GM19023 (cell line): ENCODE results near the gene FARP1.

ENCODE experiments used
- ATAC-seq: cut with Tn5 transposase; IDR thresholded peaks from one replicate; pipeline ENCODE4 v1.9.1; 2021; ENCODE audit warnings: mild to moderate bottlenecking, moderate library complexity; ENCODE audit not compliant: unreplicated experiment

FARP1 gene

DNA sequence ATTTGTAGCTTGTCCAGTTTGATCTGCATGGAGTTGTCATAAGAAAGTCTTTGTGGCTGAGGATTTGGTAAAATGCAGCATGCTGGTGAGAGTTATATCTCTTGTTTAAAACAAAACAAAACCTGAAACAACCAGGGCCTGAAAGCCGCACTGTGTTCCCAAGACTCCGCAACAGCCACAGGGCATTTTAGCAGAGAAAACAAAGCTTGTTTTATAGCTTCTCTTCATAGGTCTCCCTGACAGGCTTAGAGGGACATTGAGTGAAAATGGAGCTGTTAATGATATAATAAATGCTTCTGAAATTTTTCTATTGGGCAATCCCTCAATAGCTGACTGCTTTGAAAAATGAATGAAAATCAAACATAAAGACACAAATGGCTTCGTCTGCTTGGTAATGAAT is 182.8 kb downstream of the FARP1 start:
- no peak for ATAC-seq

DNA sequence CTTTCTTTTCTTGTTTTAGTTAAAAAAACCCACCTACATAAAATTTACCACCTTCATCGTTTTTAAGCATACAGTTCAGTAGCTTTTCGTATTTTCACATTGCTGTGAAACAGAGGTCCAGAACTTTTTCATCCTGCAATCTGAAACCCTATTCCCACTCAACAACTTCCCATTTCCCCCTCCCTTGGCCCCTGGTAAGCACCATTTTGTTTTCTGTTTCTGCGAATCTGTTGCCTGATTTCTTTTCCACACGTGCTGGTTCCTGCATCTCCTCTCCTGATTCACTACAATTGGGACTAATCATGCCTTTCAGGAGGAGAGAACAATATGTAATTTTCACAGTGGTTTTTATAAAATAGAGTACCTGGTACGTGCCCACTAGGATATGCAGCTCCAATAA is 183.4 kb downstream of the FARP1 start:
- no peak for ATAC-seq

DNA sequence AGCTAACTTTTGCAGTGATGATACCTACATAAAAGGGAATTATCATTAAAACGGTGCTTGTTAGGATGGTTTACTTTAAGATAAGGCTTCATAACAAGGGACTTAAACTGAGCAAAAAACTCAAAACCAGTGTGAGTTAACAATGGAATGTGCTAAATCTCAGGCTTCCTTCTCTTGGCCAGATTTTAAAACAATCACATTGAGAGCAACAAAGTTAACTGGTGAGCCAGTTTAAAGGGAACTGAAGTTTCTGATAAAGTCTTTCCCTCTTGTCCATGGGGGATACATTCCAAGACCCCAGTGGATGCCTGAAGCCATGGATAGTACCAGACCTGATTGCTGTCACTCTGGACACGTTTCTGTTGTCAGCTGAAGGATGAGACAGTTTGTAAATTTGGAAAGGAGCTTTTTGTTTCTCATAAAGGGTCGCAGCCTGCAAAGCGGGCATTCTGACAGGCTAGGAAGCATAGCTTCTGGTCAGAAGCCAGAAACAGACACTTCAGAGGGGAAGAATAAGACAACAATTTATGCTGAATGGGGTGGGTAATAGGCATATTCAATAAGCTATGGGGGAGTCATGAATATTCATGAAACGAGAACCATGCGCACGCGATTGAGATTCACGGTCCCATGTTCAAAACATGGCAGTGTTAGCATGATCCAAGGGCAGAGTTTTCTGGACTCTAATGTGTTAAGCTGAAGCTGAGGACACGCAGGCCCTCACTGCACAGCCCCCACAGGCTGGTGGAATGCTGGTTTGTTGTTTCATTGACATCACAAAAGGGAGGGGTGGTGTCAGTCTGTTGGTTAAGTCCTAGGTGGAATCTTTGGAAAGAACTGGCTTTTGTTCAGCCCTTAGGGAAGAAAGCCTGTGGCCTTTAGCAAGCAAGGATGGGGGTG is 184.7 kb downstream of the FARP1 start:
- ATAC-seq: no peak

- ATAC-seq: no peak
These were observed 185.6 kb downstream of the FARP1 start for GRCh38 chr13:98328511-98328910.

DNA sequence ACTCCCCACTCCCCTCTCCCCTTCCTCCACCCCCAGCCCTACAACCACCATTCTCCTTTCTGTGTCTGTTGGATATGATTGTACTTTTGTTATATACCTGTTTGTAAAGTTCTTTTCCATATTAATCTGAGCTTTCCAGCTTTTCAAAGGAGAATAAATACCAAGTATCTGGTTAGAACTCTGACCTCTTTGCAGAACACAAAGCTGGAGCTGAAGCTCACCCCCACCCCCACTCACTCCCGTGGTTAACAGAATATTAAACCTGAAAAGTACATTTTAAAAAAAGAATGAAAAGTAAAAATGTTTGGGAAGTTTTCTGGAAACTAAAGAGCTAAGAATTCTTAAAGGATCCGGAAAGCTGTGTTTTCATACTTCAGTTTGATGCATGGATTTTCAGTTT is 189.3 kb downstream of the FARP1 start:
- no peak for ATAC-seq

GRCh38 chr13:98332691-98333090 is 189.8 kb downstream of the FARP1 start:
- ATAC-seq: no peak

- no peak for ATAC-seq
These were observed 190.6 kb downstream of the FARP1 start for GRCh38 chr13:98333486-98333885.

DNA sequence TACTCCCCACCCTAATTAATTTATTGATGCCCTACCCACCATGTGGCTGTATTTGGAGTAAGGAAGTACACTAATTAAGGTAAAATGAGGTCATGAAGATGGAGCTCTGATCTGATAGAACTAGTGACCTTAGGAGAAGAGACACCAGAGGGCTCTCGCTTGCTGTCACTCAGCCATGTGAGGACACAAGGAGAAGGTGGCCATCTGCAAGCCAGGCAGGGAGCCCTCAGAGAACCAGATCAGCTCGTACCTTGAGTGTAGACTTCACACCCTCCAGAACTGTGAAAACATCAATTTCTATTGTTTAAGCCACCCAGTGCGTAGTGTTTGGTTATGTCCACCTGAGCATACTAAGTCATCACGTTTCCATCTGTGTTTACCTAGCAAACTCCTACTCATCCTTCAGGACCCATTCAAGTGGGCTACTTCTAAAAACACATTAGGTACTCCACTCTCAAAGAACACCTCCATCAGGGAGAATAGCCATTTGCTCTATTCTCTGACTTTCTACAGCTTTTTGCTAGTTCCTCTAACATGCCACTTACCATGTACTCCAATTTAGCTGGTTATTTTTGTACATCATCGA is 191.8 kb downstream of the FARP1 start:
- ATAC-seq: no peak

DNA sequence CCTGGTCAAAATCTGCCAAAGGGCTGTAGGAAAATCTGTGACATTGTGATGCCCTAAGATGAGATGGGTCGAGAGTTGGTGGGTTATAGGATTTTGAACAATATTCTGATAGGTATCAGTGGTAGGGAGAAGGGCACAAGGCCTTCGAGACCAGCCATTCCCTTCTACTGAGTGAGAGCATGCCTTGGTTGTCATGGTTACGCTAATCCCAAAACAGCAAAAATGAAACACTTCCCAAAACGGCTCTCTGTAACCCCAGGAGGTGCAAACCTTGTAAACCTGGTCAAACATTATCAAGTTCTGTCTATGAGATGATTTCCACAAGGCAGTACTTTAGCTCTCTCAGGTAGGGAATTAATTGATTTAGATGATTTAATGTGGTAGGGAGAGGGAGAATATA is 192.8 kb downstream of the FARP1 start:
- ATAC-seq: no peak

- no peak for ATAC-seq
These were observed 195.4 kb downstream of the FARP1 start for GRCh38 chr13:98338310-98338709.

GRCh38 chr13:98339684-98340425 is 197.0 kb downstream of the FARP1 start:
- no peak for ATAC-seq

DNA sequence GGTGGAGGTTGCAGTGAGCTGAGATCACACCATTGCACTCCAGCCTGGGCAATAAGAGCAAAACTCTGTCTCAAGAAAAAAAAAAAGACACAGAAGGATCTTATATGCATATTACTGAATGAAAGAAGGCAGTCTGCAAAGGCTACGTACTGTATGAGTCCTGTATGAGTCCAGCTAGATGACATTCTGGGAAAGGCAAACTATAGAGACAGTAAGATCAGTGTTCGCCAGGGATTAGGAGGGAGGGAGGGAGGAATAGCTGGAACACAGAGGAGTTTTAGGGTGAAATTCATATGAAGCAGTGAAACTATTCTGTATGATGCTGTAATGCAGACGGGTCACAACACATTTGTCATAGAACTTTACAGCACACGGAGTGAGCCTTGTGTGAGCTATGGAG is 200.1 kb downstream of the FARP1 start:
- ATAC-seq: no peak

DNA sequence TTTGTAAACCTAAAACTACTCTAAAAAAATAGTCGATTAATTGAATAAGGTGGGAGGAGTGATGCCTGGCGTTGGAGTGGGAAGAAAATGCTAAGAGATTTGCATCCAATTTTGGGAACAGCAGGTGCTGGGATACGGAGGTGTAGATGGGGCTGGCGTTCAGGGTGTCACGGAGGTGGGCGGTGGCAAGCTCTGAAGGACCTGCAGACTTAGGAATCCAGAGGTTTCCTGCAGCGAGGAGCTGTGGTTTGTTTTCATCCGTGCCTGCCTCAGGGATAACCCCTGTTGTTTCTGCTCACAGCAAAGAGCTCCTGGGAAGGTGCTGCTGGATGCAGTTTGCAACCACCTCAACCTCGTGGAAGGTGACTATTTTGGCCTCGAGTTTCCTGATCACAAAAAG is 200.6 kb downstream of the FARP1 start:
- no peak for ATAC-seq

- no peak for ATAC-seq
These were observed 201.5 kb downstream of the FARP1 start for GRCh38 chr13:98344392-98344791.

DNA sequence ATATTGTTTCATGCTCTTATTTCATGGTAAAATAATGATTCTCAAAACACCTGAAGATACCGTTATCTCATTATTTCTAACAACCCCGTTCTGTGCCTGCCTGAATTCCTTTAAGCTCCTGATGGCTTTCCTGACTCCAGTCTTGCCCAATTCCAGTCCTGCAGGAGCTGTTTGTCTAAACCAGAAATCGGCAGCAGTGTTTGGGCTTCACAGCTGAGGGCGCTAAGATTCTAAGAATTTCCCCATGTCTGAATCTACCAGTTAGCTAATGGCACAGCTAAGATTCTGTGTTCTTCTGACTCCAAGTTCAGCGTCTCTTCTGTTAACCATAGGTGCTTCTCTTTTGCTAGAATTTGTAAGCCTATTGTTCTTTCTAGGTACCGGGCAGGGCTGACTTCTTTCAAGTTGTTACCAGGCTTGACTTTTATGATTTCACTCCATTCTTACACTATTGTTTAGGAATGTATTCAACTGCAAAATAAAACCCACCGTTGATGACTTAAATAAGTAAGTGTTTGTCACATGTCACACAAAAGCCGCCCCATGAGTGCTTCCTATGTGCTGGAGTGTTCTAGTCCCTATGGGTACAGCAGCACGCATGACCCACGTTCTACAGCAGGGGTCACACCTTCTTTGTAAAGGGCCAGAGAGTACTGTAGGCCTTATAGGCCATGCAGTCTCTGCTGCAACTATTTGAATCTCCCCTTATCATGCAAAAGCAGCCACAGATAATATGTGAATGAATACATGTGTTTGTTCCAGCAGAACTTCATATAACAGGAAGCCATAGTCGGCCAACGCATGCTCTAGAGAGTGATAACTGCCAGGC is 202.4 kb downstream of the FARP1 start:
- ATAC-seq: no peak

DNA sequence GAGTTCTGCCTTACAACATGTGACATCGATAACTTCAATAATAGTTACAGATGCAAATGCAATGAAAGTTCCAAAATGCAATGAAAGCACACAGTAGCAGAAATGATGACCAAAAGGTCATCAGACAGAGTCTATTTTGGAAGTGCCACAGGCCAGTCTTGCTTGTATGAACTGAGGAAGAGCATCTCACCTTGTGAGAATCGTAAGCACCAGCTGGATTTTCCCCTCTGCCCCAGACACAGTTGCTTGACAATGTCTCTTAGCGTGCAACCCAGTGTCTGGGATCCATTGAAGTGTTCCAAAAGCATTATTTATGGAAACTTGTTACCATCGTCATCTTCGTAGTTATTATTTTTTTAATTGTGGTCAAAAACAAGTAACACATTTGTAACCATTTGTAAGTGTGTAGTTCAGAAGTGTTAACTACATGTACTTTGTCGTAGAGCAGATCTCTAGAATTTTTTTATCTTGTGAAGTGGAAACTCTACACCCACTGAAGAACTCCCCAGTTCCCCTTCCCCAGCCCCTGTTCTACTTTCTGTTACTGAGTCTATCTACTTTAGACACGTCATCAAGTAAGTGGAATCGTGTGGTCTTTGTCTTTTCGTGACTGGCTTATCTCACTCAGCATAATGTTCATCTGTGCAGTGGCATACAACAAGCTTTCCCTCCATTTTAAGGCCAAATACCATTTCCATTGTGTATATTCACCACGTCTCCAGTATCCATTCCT is 204.2 kb downstream of the FARP1 start:
- no peak for ATAC-seq

- no peak for ATAC-seq
These were observed 204.9 kb downstream of the FARP1 start for GRCh38 chr13:98347756-98348155.

- no peak for ATAC-seq
These were observed 205.7 kb downstream of the FARP1 start for GRCh38 chr13:98348466-98349200.

- ATAC-seq: no peak
These were observed 206.9 kb downstream of the FARP1 start for GRCh38 chr13:98349731-98350305.
